ENCODE measurements around the gene DPF1.

DPF1 gene

GRCh38 chr19:38163419-38164290, 60.4 kb downstream of the DPF1 start:
- no peak for DNase-seq (ENCODE audit: low spot score)

GRCh38 chr19:38162632-38163031, 61.4 kb downstream of the DPF1 start:
- DNase-seq (ENCODE audit: low spot score) = no peak

- no peak for DNase-seq (ENCODE audit: low spot score)
Observed at GRCh38 chr19:38162094-38162493, 61.9 kb downstream of the DPF1 start.

Data from hematopoietic multipotent progenitor cell treated with erythropoietin and hydrocortisone succinate and interleukin-3 and kit ligand, for 17 days (in vitro differentiated cells).